Neuronal stem cell (in vitro differentiated cells): ENCODE measurements around the gene NEK5.

Source experiments
- DNase-seq: peaks from one replicate; pipeline ENCODE4 v3.0.0-alpha.2; 2013; ENCODE audit warnings: low spot score
- H2AFZ ChIP-seq: one replicate; pipeline ENCODE4 v1.6.1; 2013; ENCODE audit warnings: mild to moderate bottlenecking, low read length, inconsistent platforms
- H2AK5ac ChIP-seq: 2 replicates; pipeline ENCODE4 v1.6.1; 2013; ENCODE audit warnings: low read depth, mild to moderate bottlenecking, inconsistent platforms, low read length, moderate library complexity, mixed read lengths
- H2BK120ac ChIP-seq: 2 replicates; pipeline ENCODE4 v1.6.1; 2013; ENCODE audit warnings: low read depth, mild to moderate bottlenecking, inconsistent platforms, low read length, moderate library complexity, mixed read lengths
- H2BK12ac ChIP-seq: one replicate; pipeline ENCODE4 v1.6.1; 2013; ENCODE audit warnings: low read length, inconsistent platforms
- H2BK15ac ChIP-seq: 2 replicates; pipeline ENCODE4 v1.6.1; 2013; ENCODE audit warnings: mild to moderate bottlenecking, low read length, inconsistent platforms, mixed read lengths
- H2BK5ac ChIP-seq: one replicate; pipeline ENCODE4 v1.6.1; 2013; ENCODE audit warnings: inconsistent platforms, mild to moderate bottlenecking, low read length, moderate library complexity
- H3K14ac ChIP-seq: one replicate; pipeline ENCODE4 v1.6.1; 2013; ENCODE audit warnings: low read length, inconsistent platforms
- H3K18ac ChIP-seq: 2 replicates; pipeline ENCODE4 v1.6.1; 2013; ENCODE audit warnings: low read length, inconsistent platforms
- H3K23ac ChIP-seq: 2 replicates; pipeline ENCODE4 v1.6.1; 2013; ENCODE audit warnings: low read depth, mild to moderate bottlenecking, mixed read lengths, low read length, inconsistent platforms; ENCODE audit not compliant: poor library complexity
- H3K27ac ChIP-seq: replicated peaks from 3 replicates; pipeline ENCODE4 v1.5.1; 2013; ENCODE audit warnings: low read length, inconsistent platforms
- H3K27me3 ChIP-seq, 3 experiments: 2 replicates each; pipeline ENCODE4 v1.6.1; 2013; ENCODE audit warnings: low read length in 3 of 3, mild to moderate bottlenecking in 2 of 3, inconsistent platforms in 1 of 3, low read depth in 1 of 3, mixed read lengths in 1 of 3, moderate library complexity in 1 of 3; ENCODE audit not compliant: control insufficient read depth in 3 of 3, insufficient read depth in 3 of 3
- H3K36me3 ChIP-seq, 2 donors: replicated peaks in 1 of 2; 2 replicates each; pipeline ENCODE4 v1.6.1; 2013; ENCODE audit warnings: low read length in 2 of 2; ENCODE audit not compliant: control insufficient read depth in 2 of 2, insufficient read depth in 2 of 2
- H3K4ac ChIP-seq: 2 replicates; pipeline ENCODE4 v1.6.1; 2013; ENCODE audit warnings: inconsistent platforms, mild to moderate bottlenecking, low read length, moderate library complexity
- H3K4me1 ChIP-seq, 2 donors: 1 replicate in 1 of 2; 2 replicates in 1 of 2; pipeline ENCODE4 v1.6.1; 2013; ENCODE audit warnings: low read length in 2 of 2, low read depth in 1 of 2; ENCODE audit not compliant: control insufficient read depth in 2 of 2, insufficient read depth in 1 of 2
- H3K4me2 ChIP-seq: one replicate; pipeline ENCODE4 v1.6.1; 2013; ENCODE audit warnings: mild to moderate bottlenecking, low read length, inconsistent platforms; ENCODE audit not compliant: insufficient read depth, poor library complexity, severe bottlenecking
- H3K4me3 ChIP-seq, 2 donors: 2 replicates each; pipeline ENCODE4 v1.5.1; 2013; ENCODE audit warnings: low read length in 2 of 2, mild to moderate bottlenecking in 2 of 2, inconsistent platforms in 1 of 2, moderate library complexity in 1 of 2
- H3K79me1 ChIP-seq: one replicate; pipeline ENCODE4 v1.6.1; 2013; ENCODE audit warnings: low read depth, mild to moderate bottlenecking, inconsistent platforms, low read length, moderate library complexity
- H3K9ac ChIP-seq: one replicate; pipeline ENCODE4 v1.6.1; 2013; ENCODE audit warnings: mild to moderate bottlenecking, low read depth, low read length, inconsistent platforms; ENCODE audit not compliant: poor library complexity
- H3K9me3 ChIP-seq, 2 donors: replicated peaks in 1 of 2; 2 replicates each; pipeline versions ENCODE3 to v1.6.1; 2013; ENCODE audit warnings: low read length in 2 of 2, mild to moderate bottlenecking in 2 of 2, inconsistent platforms in 1 of 2, low read depth in 1 of 2, mixed read lengths in 1 of 2, moderate library complexity in 1 of 2; ENCODE audit not compliant: control insufficient read depth in 2 of 2, insufficient read depth in 1 of 2
- H4K8ac ChIP-seq: one replicate; pipeline ENCODE4 v1.6.1; 2013; ENCODE audit warnings: low read depth, mild to moderate bottlenecking, inconsistent platforms, low read length, moderate library complexity
- H4K91ac ChIP-seq: one replicate; pipeline ENCODE4 v1.6.1; 2013; ENCODE audit warnings: low read length, low read depth, mild to moderate bottlenecking, inconsistent platforms; ENCODE audit not compliant: poor library complexity
- WGBS, 2 donors: extraction: QIAGEN DNeasy Blood & Tissue Kit; methylation state at CpG; one replicate each; pipeline ENCODE4 v1.1.7; 2013; ENCODE audit warnings: missing lambda C conversion rate in 2 of 2, mixed read lengths in 1 of 2; ENCODE audit not compliant: insufficient read length in 2 of 2, insufficient replicate concordance in 1 of 2; ENCODE audit errors: extremely low coverage in 2 of 2; 5-methylcytosine and 5-hydroxymethylcytosine counted together

Gene NEK5

DNA sequence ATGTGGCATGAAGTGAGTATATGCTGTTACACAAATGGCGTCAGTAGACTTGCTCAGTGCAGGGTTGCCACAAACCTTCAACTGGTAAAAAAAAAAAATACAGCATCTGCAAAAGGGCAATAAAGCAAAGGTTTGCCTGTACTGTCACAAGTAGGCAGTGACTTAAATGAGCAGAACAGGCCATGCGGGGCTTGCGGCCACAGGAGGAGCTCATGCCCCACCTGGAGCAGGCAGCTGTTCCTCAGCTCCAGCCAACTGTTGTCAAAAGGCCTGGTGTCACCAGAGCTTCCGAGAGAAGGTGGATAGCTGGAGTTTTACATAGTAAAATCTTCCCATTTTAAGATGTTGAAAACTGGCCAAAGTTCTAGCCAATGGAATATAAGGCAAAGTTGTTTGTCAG lies 125.3 kb downstream of the NEK5 start:
- H3K23ac ChIP-seq, result no peak overlapping the region
- no peak overlapping the region for H2BK120ac ChIP-seq
- no peak for DNase-seq
- H4K91ac ChIP-seq, result no peak overlapping the region
- H3K27me3 ChIP-seq, result peaks cover 0 to 33% (median 0%) of the 10 kb centered on the region in 3 experiments
- H2AFZ ChIP-seq, result no peak overlapping the region
- no peak overlapping the region for H3K27ac ChIP-seq
- no peak overlapping the region for H2BK5ac ChIP-seq
- no peak overlapping the region for H3K4me2 ChIP-seq
- no peak overlapping the region for H2AK5ac ChIP-seq
- peaks cover 4 to 10% of the 10 kb centered on the region in 2 donors for H3K4me1 ChIP-seq
- H2BK12ac ChIP-seq, result no peak overlapping the region
- H4K8ac ChIP-seq, result no peak overlapping the region
- no peaks in the 10 kb centered on the region for H3K36me3 ChIP-seq
- H3K9me3 ChIP-seq, result no peaks in the 10 kb centered on the region
- H3K9ac ChIP-seq, result no peak overlapping the region
- H3K4me3 ChIP-seq, result no peak overlapping the region
- no peaks in the 10 kb centered on the region for H3K79me1 ChIP-seq
- H2BK15ac ChIP-seq, result no peak overlapping the region
- no peak overlapping the region for H3K4ac ChIP-seq
- WGBS, 2 donors, result no CpG with 5 or more reads among the region's 4 CpGs
- H3K14ac ChIP-seq, result no peak overlapping the region
- no peak overlapping the region for H3K18ac ChIP-seq

DNA sequence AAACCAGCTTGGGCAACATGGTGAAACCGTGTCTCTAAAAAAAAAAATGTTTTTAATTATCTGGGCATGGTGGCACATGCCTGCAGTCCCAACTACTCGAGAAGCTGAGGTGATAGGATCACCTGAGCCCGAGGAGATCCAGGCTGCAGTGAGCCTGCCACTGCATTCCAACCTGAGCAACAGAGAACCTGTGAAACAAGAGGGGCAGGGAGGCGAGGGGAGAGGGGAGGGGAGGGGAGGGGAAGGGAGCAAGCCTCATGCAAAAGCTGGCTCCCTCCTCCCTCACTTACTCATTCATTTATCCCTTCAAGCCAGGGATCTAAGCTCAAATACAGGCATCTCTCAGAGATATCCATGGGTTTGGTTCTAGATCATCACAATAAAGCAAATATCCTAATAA lies 126.5 kb downstream of the NEK5 start:
- no CpG with 5 or more reads among the region's 4 CpGs for WGBS, 2 donors
- H4K91ac ChIP-seq, result no peak overlapping the region
- no peaks in the 10 kb centered on the region for H3K9me3 ChIP-seq
- H3K27ac ChIP-seq, result no peak overlapping the region
- H3K4me1 ChIP-seq, result peaks cover 4 to 15% of the 10 kb centered on the region in 2 donors
- H2BK5ac ChIP-seq, result no peak overlapping the region
- H2AK5ac ChIP-seq, result no peak overlapping the region
- no peaks in the 10 kb centered on the region for H3K36me3 ChIP-seq
- H3K27me3 ChIP-seq, result peaks cover 0 to 26% (median 0%) of the 10 kb centered on the region in 3 experiments
- no peak overlapping the region for H3K4me2 ChIP-seq
- no peak overlapping the region for H3K4me3 ChIP-seq
- H3K4ac ChIP-seq, result no peak overlapping the region
- no peaks in the 10 kb centered on the region for H3K79me1 ChIP-seq
- no peak overlapping the region for H2BK12ac ChIP-seq
- H2AFZ ChIP-seq, result no peak overlapping the region
- no peak overlapping the region for H3K18ac ChIP-seq
- H3K9ac ChIP-seq, result no peak overlapping the region
- H2BK15ac ChIP-seq, result no peak overlapping the region
- no peak overlapping the region for H3K14ac ChIP-seq
- DNase-seq, result no peak
- H2BK120ac ChIP-seq, result no peak overlapping the region
- H3K23ac ChIP-seq, result no peak overlapping the region
- H4K8ac ChIP-seq, result no peak overlapping the region

DNA sequence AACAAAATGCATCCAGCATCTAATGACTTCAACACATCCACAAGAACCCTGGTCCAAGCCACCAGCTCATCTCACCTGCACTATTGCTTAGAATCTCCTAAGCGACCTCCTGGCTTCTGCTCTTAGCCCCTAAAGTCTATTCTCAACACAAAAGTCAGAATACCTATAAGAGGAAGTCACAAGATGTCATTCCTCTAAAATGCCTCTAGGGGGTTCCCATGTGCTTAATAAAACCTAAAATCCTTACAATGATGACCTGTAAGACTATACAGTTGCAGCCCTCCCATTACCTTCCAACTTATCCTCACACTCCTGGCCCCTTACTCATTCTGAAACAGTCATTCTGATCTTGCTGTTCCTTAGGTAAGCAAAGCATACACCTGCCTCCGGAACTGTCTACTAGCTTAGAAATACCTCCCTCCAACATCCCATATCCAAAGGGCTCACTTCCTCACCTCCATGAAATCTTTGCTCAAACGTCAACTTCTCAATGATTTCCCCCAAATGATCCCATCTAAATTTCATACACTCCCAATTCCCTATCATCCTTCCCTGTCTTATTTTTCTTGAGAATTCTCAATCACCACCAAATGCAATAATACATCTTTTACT lies 127.6 kb downstream of the NEK5 start:
- H3K79me1 ChIP-seq, result peaks cover 2% of the 10 kb centered on the region
- no peak overlapping the region for H2BK12ac ChIP-seq
- 100% methylated on average over 1 of the region's 3 CpGs; no CpG with 5 or more reads in 1 of the 2 donors for whole genome bisulfite sequencing, 2 donors
- no peak overlapping the region for H3K18ac ChIP-seq
- H3K9me3 ChIP-seq, result no peaks in the 10 kb centered on the region
- H3K36me3 ChIP-seq, result no peaks in the 10 kb centered on the region
- H4K91ac ChIP-seq, result no peak overlapping the region
- H3K4me3 ChIP-seq, result no peak overlapping the region
- H2AFZ ChIP-seq, result no peak overlapping the region
- H3K4ac ChIP-seq, result no peak overlapping the region
- peaks cover 0 to 16% (median 0%) of the 10 kb centered on the region in 3 experiments for H3K27me3 ChIP-seq
- peaks cover 4 to 19% of the 10 kb centered on the region in 2 donors for H3K4me1 ChIP-seq
- H3K4me2 ChIP-seq, result no peak overlapping the region
- H2AK5ac ChIP-seq, result no peak overlapping the region
- no peak overlapping the region for H2BK120ac ChIP-seq
- no peak for DNase-seq
- no peak overlapping the region for H3K9ac ChIP-seq
- no peak overlapping the region for H3K14ac ChIP-seq
- H2BK15ac ChIP-seq, result no peak overlapping the region
- no peak overlapping the region for H2BK5ac ChIP-seq
- no peak overlapping the region for H3K27ac ChIP-seq
- no peak overlapping the region for H4K8ac ChIP-seq
- H3K23ac ChIP-seq, result no peak overlapping the region

DNA sequence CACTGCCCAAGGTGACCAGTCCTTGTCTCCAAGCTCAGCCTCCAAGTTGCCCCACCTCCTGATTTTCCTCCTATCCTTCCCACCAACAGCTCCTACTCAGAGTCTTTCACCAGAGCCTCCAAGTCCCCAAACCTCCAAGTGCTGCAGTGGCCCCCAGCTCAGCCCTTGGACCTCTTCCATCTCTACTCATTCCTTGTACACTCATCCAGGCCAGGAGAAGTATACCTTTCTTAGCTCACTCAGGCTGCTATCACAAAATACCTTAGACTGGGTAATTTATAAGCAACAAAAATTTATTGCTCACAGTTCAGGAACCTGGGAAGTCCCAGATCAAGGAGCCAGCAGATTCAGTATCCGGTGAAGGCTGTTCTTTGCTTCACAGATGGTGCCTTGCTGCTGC lies 129.0 kb downstream of the NEK5 start:
- no peaks in the 10 kb centered on the region for H3K9me3 ChIP-seq
- no peak overlapping the region for H4K8ac ChIP-seq
- no peak overlapping the region for H3K4me2 ChIP-seq
- H3K14ac ChIP-seq, result no peak overlapping the region
- H3K23ac ChIP-seq, result peak overlapping the region; percentile 3
- H3K79me1 ChIP-seq, result peaks cover 2% of the 10 kb centered on the region
- H3K4me3 ChIP-seq, result no peak overlapping the region
- WGBS, 2 donors, result no CpG with 5 or more reads among the region's 1 CpG
- H3K4ac ChIP-seq, result no peak overlapping the region
- no peak overlapping the region for H3K27ac ChIP-seq
- H2AK5ac ChIP-seq, result no peak overlapping the region
- no peak overlapping the region for H2BK12ac ChIP-seq
- H3K27me3 ChIP-seq, result peaks cover 0 to 10% (median 0%) of the 10 kb centered on the region in 3 experiments
- no peak overlapping the region for H2BK15ac ChIP-seq
- peaks cover 4 to 27% of the 10 kb centered on the region in 2 donors for H3K4me1 ChIP-seq
- H3K36me3 ChIP-seq, result no peaks in the 10 kb centered on the region
- no peak overlapping the region for H3K9ac ChIP-seq
- H2AFZ ChIP-seq, result no peak overlapping the region
- H2BK120ac ChIP-seq, result no peak overlapping the region
- H4K91ac ChIP-seq, result no peak overlapping the region
- H2BK5ac ChIP-seq, result no peak overlapping the region
- no peak for DNase-seq
- H3K18ac ChIP-seq, result no peak overlapping the region
